Measurements from ENCODE around the gene UQCR11. TPM values are rescaled to one million over a fixed set of nuclear protein-coding genes. Genes with fewer than 3 reads are reported as not detected.

Gene UQCR11
- total RNA-seq, 4 donors from 2014 or later: 55.0 to 76.8 (median 73.8) TPM

DNA sequence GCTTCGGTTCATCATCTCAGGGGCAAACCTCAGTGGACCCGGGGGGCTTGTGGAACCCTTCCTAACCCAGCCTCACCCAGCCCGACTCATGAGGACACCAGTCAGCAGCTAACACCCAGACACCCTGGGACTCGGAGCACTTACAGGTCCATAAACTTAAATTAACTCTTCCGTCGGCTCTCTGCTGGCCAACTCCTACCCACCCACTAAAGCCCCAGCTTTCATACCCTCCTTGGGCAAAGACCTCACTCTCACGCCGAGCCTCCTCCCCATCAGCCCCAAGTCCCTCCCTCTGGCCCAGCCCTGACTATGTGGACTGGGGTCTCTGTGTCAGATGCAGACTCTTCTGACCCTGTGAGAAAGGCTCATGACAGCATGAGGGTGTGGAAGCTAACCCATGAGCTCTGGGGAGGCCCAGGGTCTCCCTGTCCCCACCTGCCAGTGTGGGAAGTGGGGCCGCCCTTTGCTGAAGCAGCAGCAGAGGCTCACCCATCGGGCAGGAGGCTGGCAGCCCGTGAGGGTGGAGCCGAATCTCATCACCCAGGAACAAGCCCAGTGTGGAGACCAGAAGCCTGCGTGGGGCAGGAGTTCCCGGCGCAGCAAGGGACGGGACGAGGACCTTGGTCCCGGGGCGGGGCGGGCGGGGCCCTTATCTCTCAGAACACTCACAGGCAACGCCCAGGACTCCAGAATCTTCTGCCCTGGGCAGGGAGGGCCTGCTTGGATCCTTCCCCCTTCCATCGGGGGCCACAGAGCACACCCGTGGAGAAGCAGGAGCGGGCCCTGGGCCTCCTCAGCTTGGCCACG lies 27.4 kb upstream of the UQCR11 start:
- TF ChIP-seq, protein P1, sequence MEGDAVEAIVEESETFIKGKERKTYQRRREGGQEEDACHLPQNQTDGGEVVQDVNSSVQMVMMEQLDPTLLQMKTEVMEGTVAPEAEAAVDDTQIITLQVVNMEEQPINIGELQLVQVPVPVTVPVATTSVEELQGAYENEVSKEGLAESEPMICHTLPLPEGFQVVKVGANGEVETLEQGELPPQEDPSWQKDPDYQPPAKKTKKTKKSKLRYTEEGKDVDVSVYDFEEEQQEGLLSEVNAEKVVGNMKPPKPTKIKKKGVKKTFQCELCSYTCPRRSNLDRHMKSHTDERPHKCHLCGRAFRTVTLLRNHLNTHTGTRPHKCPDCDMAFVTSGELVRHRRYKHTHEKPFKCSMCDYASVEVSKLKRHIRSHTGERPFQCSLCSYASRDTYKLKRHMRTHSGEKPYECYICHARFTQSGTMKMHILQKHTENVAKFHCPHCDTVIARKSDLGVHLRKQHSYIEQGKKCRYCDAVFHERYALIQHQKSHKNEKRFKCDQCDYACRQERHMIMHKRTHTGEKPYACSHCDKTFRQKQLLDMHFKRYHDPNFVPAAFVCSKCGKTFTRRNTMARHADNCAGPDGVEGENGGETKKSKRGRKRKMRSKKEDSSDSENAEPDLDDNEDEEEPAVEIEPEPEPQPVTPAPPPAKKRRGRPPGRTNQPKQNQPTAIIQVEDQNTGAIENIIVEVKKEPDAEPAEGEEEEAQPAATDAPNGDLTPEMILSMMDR (IDR thresholded peaks at IDR 0.05; ENCODE audit: low read depth): no peak

DNA sequence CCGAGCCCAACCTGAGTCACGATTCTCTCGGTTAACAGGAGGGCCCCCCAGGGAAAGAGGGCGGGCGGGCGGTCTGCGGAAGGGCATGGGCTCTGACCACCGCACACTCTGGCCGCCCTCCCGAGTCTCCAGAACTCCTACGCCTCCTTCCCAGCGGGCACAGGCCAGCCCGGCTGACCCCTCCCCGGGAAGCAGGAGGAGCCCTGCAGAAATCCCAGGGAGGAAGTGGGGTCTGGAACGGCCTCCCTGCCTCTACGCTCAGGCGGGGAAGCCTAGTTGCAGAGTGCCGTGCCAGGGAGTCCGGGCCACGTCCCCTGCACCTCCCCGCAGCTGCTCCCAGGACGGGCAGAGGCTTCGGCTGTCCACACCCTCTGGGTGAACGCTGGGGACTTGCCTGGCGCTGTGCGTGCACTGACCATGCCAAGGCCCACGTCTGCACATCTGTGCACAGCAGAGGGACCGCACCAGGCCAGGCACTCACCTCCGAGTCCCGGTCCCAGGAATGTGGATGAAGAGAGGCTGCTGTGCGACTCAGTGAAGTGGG lies 26.4 kb upstream of the UQCR11 start:
- TF ChIP-seq, protein P1 (IDR thresholded peaks at IDR 0.05; ENCODE audit: low read depth): no peak

DNA sequence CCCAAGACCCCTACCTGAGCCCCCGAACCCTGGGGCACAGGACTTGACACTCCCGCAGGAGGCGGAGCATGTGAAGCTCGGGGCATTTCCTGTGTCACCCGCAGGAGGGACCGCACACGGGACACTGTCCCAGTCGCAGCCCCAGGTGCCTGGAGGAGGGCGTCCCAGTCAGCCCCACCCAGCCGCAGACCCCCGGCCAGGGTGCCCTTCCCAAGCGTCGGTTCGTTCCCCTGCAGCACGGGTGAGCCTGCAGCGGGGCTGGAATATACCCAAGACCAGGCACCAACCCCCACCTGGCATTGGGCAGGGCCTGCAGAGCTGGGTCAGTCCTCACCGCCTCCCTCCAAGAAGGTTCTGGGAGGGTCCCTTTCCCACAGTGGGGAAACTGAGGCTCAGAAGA lies 25.5 kb upstream of the UQCR11 start:
- TF ChIP-seq, protein P1 (IDR thresholded peaks at IDR 0.05; ENCODE audit: low read depth): no peak

DNA sequence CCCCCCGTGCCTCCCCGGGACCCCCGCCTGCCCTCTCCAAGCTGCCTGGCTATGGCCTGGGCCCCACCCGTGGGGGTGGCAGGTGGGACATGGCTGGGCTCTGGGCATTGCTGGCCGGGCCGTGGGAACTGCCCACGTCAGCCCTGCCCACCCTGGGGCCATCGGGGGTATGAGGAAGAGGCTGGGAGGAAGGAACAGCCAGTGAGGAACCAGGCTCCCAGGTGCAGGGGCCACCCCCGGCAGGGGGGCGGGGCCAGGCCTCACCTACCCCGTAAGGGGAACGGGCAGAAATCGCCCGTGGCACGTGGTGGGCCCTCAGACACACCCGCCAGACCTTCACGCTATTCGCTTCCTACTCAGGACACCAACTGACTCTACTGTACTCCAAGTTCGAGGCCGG lies 24.8 kb upstream of the UQCR11 start:
- TF ChIP-seq, protein P1 (IDR thresholded peaks at IDR 0.05; ENCODE audit: low read depth): no peak

DNA sequence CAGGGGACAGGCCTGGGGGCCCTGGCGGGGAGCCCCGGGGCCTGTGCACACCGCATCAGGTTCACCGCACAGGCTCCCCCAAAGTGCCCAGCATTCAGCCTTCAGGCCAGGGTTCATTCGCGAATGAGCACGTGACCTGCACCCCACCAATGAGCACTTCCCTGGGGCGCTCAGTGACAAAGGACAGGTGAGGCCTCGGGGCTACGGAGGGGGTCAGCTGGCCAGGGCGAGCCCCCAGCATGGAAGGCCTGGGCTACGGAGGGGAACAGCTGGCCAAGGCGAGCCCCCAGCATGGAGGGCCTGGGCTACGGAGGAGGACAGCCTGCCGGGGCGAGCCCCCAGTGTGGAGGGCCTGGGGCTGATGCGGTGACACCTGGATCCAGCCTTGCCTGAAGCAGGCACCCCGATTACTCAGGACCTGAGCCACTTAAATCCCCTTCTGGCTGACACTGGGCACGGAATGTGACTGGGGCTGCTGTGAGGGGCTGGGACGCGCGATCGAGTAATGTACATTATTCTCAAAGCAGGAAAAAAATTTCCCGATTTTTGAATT lies 24.1 kb upstream of the UQCR11 start:
- TF ChIP-seq, protein P1 (IDR thresholded peaks at IDR 0.05; ENCODE audit: low read depth): no peak

DNA sequence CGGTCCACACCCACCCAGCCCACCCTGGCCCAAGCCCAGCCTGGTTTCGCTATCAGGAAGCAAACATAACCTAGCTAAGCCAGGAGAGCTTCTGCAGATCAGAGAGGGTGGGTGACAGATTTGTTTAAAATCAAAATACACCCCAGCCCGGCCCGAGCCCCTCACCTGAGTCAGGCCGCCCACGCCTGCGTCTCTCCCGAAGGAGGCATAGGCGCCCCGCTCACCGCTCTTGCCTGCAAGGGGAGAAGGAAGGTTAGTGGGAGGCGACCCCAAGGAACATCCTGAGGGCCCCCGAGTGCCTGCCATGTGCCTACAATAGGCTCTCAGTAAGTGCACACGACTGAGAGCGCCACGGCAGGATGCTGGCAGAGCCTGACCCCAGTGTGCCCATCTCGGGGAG lies 21.9 kb upstream of the UQCR11 start:
- TF ChIP-seq, protein P1 (IDR thresholded peaks at IDR 0.05; ENCODE audit: low read depth): no peak

DNA sequence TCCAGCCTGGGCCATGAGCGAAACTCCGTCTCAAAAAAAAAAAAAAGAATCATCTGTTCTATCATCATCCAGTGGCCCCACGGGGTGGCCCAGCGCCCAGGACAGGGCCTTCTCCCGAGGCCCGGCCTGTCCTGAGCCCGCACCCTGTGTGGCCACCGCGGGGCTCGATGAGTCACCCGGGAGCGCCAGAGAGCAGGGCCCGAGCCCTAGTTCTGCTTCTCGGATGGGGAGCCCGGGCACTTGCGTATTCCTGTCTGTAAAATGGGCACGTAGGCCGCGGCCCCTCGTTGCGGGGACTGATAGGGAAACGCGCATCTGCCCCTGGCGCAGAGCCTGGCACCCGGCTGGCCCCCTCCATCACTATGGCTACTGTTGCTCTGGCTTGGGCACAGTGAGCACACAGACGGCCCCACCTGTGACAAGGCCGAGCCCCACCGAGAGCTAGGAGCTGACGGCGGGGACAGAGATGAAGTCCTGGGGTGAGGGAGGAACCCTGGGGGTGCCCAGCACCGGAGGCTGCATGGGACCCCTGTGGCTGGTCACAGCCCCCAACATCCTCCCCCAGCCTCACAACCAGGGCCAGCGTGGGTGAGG lies 21.3 kb upstream of the UQCR11 start:
- TF ChIP-seq, protein P1 (IDR thresholded peaks at IDR 0.05; ENCODE audit: low read depth): no peak
